ENCODE data around the gene SACM1L.
"Not testable (repeated sequence)": the region's sequence is repeated elsewhere in the genome, so short reads cannot be mapped to it uniquely, and the experiment has no call there.

SACM1L gene

GRCh38 chr3:45687828-45688193 lies 1.4 kb upstream of the SACM1L start:
- Histone ChIP-seq H3K27me3 (ENCODE audit: control insufficient read depth, insufficient read depth, low read length) (no peaks in the 10 kb centered on the region), H3K4me3 (ENCODE audit: low read length) (peak overlapping the region; percentile 80), H3K27ac (ENCODE audit: low read depth, low read length) (no peak overlapping the region), H3K36me3 (ENCODE audit: control insufficient read depth, insufficient read depth, low read length) (peaks cover 4% of the 10 kb centered on the region), H3K9ac (ENCODE audit: low read length) (no peak overlapping the region), H3K4me1 (ENCODE audit: control insufficient read depth, insufficient read depth, low read length) (peaks cover 10% of the 10 kb centered on the region)

DNA sequence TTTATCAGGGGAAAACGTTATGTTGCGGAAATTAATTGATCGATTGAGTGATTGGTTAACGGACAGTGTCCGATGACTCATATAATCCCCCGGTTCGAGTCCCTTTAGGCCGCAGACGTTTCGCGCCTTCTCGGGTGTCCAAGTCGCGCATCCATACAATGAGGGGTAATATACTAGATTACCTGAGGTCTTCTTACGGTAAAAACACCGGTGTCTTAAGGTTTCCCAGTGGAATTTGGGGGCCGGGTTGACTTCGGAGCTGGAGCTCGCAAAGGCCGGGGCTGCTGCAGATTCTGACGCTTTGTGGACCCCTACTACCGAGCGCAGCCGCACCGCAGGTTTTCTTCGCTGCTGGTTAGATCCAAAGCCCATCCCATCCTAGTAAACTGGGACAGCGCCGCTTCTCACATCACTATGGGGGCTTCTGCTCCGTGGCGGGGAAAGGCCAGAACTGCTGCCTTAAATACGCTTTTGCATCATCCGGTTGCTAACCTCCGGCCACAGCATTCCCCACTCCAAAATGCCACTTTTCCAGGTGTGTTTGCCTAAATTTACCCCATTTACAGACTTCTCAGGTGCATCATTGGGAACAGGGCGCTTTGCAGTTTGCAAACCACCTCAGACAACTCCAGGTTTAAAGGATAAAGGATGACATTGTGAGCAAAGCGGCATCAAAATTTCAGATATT lies 858 bp upstream of the SACM1L start:
- peak overlapping the region; percentile 80 for H3K4me3 ChIP-seq (ENCODE audit: low read length)
- H3K27ac ChIP-seq (ENCODE audit: low read depth, low read length) = peak overlapping the region; percentile 70
- no peak overlapping the region for H3K9ac ChIP-seq (ENCODE audit: low read length)
- peaks cover 10% of the 10 kb centered on the region for H3K4me1 ChIP-seq (ENCODE audit: control insufficient read depth, insufficient read depth, low read length)
- peaks cover 4% of the 10 kb centered on the region for H3K36me3 ChIP-seq (ENCODE audit: control insufficient read depth, insufficient read depth, low read length)
- H3K27me3 ChIP-seq (ENCODE audit: control insufficient read depth, insufficient read depth, low read length) = no peaks in the 10 kb centered on the region

GRCh38 chr3:45689787-45690145 lies 570 bp downstream of the SACM1L start:
- Histone ChIP-seq H3K4me3 (ENCODE audit: low read length) (peak overlapping the region; percentile 80), H3K36me3 (ENCODE audit: control insufficient read depth, insufficient read depth, low read length) (peaks cover 4% of the 10 kb centered on the region), H3K4me1 (ENCODE audit: control insufficient read depth, insufficient read depth, low read length) (peaks cover 10% of the 10 kb centered on the region), H3K9ac (ENCODE audit: low read length) (peak overlapping the region; percentile 91), H3K27me3 (ENCODE audit: control insufficient read depth, insufficient read depth, low read length) (no peaks in the 10 kb centered on the region), H3K27ac (ENCODE audit: low read depth, low read length) (peak overlapping the region; percentile 88)

DNA sequence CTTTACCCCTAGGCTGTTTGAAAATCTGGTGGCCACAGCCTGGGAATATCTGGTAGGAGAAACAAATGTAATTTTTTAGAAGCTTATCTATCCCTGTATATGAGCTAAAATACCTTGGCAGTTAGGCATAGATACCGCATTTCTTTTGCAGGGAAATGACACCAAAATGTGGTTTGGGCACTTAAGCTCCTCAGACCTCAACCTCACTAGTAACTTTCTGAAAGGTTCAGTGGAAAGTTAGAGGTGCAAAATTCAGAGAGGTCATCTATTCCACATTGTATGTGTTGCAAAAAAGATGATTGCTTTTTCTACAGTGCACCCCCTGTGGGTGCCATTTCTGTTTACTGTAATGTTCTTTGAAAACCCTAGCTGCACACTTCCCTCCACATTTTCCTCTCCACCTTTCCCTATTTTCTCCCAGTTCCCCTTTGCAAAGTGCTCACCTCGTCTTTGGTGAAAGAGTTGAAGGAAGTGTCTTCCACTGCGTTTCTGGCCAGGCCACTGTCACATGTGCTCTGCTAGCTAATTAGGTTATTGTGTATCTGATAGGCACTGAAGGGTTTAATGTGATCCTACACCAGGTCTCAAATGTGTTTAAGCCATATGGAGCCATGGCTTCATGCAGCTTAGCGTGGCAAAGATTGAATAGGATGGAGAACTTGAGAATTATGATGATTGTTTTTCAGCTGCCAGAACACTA lies 1.3 kb downstream of the SACM1L start:
- H3K4me3 ChIP-seq (ENCODE audit: low read length) = peak overlapping the region; percentile 80
- H3K4me1 ChIP-seq (ENCODE audit: control insufficient read depth, insufficient read depth, low read length) = peaks cover 10% of the 10 kb centered on the region
- no peak overlapping the region for H3K9ac ChIP-seq (ENCODE audit: low read length)
- no peaks in the 10 kb centered on the region for H3K27me3 ChIP-seq (ENCODE audit: control insufficient read depth, insufficient read depth, low read length)
- no peak overlapping the region for H3K27ac ChIP-seq (ENCODE audit: low read depth, low read length)
- peaks cover 4% of the 10 kb centered on the region for H3K36me3 ChIP-seq (ENCODE audit: control insufficient read depth, insufficient read depth, low read length)

DNA sequence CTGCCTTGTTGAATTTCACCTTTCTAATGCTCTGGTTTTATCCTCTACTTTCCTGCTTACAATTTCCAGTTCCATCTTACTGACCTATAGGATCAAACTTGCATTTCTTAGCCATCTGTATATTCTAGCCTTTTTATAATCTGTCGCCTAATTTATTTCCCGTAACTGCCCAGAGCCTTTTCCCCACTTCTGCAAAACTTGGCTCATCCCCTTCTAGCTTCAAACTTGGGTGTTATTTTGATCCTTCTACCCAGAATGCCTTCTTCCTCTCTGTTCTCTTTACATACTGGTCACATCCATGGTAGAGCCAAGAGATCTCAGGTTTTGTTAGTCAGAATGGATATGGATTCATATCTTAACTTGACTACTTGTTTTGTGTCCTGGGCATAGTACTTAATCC lies 2.6 kb downstream of the SACM1L start:
- Histone ChIP-seq H3K36me3 (ENCODE audit: control insufficient read depth, insufficient read depth, low read length) (peaks cover 4% of the 10 kb centered on the region), H3K27ac (ENCODE audit: low read depth, low read length) (no peak overlapping the region), H3K4me3 (ENCODE audit: low read length) (no peak overlapping the region), H3K9ac (ENCODE audit: low read length) (no peak overlapping the region), H3K27me3 (ENCODE audit: control insufficient read depth, insufficient read depth, low read length) (no peaks in the 10 kb centered on the region), H3K4me1 (ENCODE audit: control insufficient read depth, insufficient read depth, low read length) (peaks cover 10% of the 10 kb centered on the region)

- H3K4me1 ChIP-seq (ENCODE audit: control insufficient read depth, insufficient read depth, low read length) = peaks cover 10% of the 10 kb centered on the region
- no peak overlapping the region for H3K27ac ChIP-seq (ENCODE audit: low read depth, low read length)
- H3K9ac ChIP-seq (ENCODE audit: low read length) = no peak overlapping the region
- H3K4me3 ChIP-seq (ENCODE audit: low read length) = no peak overlapping the region
- no peaks in the 10 kb centered on the region for H3K27me3 ChIP-seq (ENCODE audit: control insufficient read depth, insufficient read depth, low read length)
- H3K36me3 ChIP-seq (ENCODE audit: control insufficient read depth, insufficient read depth, low read length) = peaks cover 4% of the 10 kb centered on the region
Observed at GRCh38 chr3:45692866-45693265, 3.7 kb downstream of the SACM1L start.

- Histone ChIP-seq H3K36me3 (ENCODE audit: control insufficient read depth, insufficient read depth, low read length) (peaks cover 4% of the 10 kb centered on the region), H3K9ac (ENCODE audit: low read length) (no peak overlapping the region), H3K27me3 (ENCODE audit: control insufficient read depth, insufficient read depth, low read length) (no peaks in the 10 kb centered on the region), H3K27ac (ENCODE audit: low read depth, low read length) (no peak overlapping the region), H3K4me1 (ENCODE audit: control insufficient read depth, insufficient read depth, low read length) (peaks cover 10% of the 10 kb centered on the region), H3K4me3 (ENCODE audit: low read length) (no peak overlapping the region)
Observed at GRCh38 chr3:45693941-45694521, 4.8 kb downstream of the SACM1L start.

DNA sequence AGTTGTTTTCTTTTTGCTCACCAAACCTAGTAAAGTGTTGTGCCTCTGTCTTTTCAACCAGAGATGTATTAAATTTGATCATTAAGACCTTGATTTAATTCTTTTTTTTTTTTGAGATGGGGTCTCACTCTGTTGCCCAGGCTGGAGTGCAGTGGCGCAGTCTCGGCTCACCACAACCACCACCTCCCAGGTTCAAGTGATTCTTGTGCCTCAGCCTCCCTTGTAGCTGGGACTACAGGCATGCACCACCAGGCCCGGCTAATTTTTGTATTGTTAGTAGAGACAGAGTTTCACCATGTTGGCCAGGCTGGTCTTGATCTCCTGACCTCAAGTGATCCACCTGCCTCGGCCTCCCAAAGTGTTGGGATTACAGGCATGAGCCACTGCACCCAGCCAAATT lies 6.0 kb downstream of the SACM1L start:
- not testable (repeated sequence) for H3K4me3 ChIP-seq (ENCODE audit: low read length); H3K27me3 ChIP-seq (ENCODE audit: control insufficient read depth, insufficient read depth, low read length); H3K36me3 ChIP-seq (ENCODE audit: control insufficient read depth, insufficient read depth, low read length); H3K9ac ChIP-seq (ENCODE audit: low read length); H3K27ac ChIP-seq (ENCODE audit: low read depth, low read length)
- H3K4me1 ChIP-seq (ENCODE audit: control insufficient read depth, insufficient read depth, low read length) = peaks cover 10% of the 10 kb centered on the region

DNA sequence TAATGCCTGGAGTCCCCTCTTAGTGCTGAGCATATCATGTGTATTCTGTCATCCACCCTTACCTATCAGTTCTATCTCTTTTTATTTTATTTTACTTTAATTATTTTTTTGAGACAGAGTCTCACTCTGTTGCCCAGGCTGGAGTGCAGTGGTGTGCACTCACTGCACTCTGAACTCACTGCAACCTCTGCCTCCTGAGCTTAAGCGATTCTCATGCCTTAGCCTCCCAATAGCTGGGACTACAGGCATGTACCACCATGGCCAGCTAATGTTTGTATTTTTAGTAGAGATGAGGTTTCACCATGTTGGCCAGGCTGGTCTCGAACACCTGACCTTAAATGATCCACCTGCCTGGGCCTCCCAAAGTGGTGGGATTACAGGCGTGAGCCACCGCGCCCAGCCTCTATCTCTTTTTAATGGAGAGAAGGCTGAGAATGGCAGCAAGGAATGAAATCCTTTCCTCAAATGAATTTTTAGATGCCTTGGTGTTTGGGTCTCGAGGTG lies 11.4 kb downstream of the SACM1L start:
- H3K27ac ChIP-seq (ENCODE audit: low read depth, low read length) = no peak overlapping the region
- no peak overlapping the region for H3K9ac ChIP-seq (ENCODE audit: low read length)
- H3K4me3 ChIP-seq (ENCODE audit: low read length) = no peak overlapping the region
- H3K36me3 ChIP-seq (ENCODE audit: control insufficient read depth, insufficient read depth, low read length) = peaks cover 2% of the 10 kb centered on the region
- no peaks in the 10 kb centered on the region for H3K4me1 ChIP-seq (ENCODE audit: control insufficient read depth, insufficient read depth, low read length)
- H3K27me3 ChIP-seq (ENCODE audit: control insufficient read depth, insufficient read depth, low read length) = no peaks in the 10 kb centered on the region

DNA sequence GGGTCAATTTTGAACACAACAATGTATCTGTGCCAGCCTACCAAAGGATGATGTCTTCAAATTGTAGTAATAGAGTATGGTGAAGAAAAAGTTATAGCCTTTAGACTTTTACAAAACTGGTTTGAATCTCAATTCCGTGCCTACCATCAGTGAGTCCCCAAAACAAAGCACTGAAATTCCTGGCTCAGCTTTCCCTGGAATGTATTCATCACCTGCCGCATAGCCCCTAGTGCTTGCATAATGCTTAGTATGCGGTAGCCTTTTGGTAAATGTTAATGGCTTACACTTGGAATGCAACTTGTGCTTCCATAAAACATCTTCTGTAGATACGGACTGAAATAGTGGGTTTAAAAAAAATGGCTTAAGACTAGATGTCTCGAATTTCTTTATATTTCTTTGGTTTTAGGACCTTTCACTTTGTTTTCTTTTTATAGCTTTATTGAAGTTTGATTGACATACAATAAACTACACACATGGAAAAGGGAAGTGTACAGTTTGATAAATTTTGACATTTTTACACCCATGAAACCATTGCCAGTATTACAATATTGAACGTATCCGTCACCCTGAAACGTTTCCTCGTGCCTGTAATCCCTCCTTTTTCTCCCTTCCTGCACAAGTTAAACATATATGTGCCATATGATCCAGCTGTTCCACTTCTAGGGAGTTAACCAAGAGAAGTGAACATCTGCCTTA lies 12.1 kb downstream of the SACM1L start:
- H3K27me3 ChIP-seq (ENCODE audit: control insufficient read depth, insufficient read depth, low read length) = no peaks in the 10 kb centered on the region
- no peaks in the 10 kb centered on the region for H3K4me1 ChIP-seq (ENCODE audit: control insufficient read depth, insufficient read depth, low read length)
- no peak overlapping the region for H3K9ac ChIP-seq (ENCODE audit: low read length)
- no peak overlapping the region for H3K27ac ChIP-seq (ENCODE audit: low read depth, low read length)
- peaks cover 2% of the 10 kb centered on the region for H3K36me3 ChIP-seq (ENCODE audit: control insufficient read depth, insufficient read depth, low read length)
- no peak overlapping the region for H3K4me3 ChIP-seq (ENCODE audit: low read length)

DNA sequence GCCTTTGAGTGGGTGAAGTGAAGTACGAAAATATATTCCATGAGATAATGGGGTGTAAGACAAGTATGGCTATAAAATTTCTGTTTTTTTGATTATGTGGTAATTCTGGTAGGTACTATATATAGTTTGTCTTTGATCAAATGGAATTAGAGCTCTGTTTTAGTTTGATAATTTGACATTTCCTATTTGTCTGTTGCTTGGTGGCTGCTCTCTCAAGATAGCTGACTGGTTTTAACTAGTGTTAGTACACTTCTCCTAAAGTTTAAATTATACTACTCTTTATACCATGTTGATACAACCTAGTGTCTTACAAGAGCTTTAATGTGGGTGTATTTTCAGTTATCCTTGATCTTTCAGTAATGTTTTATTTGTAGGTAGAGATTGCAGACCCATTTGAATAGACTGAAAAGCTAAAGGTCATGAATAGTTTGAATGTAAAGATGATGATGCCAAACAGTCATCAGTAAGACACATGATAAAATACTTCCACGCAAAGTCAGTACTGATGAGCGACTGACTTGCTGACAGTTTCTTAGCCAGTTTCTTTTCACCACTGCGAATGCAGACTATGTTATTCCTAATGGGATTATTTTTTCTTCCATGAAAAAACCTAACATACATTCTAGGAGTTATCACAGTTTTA lies 15.2 kb downstream of the SACM1L start:
- no peaks in the 10 kb centered on the region for H3K4me1 ChIP-seq (ENCODE audit: control insufficient read depth, insufficient read depth, low read length)
- no peak overlapping the region for H3K9ac ChIP-seq (ENCODE audit: low read length)
- H3K27ac ChIP-seq (ENCODE audit: low read depth, low read length) = no peak overlapping the region
- peaks cover 5% of the 10 kb centered on the region for H3K36me3 ChIP-seq (ENCODE audit: control insufficient read depth, insufficient read depth, low read length)
- H3K4me3 ChIP-seq (ENCODE audit: low read length) = no peak overlapping the region
- H3K27me3 ChIP-seq (ENCODE audit: control insufficient read depth, insufficient read depth, low read length) = no peaks in the 10 kb centered on the region
